ENCODE results near the gene CASK.

DNA sequence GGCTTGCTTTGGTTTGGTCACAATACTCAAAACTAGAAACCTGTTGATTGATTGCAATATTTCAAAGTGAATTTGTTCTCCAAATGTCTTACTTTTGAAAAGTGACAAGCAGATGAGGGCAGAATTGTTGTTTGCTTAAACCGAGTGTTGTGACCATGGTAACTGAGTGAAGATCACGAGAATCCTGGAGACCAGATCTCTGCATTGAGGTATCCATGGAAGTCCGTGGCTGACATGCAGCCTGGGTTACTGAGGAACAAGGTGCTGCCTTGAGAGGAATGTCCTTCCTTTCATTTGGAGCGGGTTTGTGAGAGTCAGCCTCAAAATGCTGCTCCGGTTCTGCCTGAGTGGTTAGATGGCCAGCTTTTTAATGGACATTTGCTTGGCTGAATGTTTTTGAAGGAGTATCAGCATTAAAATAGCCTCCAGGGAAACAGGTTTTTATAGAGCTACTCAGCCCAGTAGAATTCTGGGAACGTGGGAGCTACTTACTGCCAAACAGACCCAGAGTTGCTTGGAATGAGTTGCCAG is 444.9 kb downstream of the CASK start:
- TF ChIP-seq, protein P1, sequence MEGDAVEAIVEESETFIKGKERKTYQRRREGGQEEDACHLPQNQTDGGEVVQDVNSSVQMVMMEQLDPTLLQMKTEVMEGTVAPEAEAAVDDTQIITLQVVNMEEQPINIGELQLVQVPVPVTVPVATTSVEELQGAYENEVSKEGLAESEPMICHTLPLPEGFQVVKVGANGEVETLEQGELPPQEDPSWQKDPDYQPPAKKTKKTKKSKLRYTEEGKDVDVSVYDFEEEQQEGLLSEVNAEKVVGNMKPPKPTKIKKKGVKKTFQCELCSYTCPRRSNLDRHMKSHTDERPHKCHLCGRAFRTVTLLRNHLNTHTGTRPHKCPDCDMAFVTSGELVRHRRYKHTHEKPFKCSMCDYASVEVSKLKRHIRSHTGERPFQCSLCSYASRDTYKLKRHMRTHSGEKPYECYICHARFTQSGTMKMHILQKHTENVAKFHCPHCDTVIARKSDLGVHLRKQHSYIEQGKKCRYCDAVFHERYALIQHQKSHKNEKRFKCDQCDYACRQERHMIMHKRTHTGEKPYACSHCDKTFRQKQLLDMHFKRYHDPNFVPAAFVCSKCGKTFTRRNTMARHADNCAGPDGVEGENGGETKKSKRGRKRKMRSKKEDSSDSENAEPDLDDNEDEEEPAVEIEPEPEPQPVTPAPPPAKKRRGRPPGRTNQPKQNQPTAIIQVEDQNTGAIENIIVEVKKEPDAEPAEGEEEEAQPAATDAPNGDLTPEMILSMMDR (IDR thresholded peaks at IDR 0.05; ENCODE audit: low read depth, low read length) = no peak
- TF ChIP-seq MYC (IDR thresholded peaks at IDR 0.05; ENCODE audit: low read depth, low read length) = no peak
- no peak for TF ChIP-seq POLR2A (IDR thresholded peaks at IDR 0.05; ENCODE audit: extremely low read depth, insufficient read length)
- no peak for TF ChIP-seq MAX (IDR thresholded peaks at IDR 0.05; ENCODE audit: low read depth, low read length)
